ENCODE measurements around the gene DIP2C.
"Not testable (repeated sequence)": the region's sequence is repeated elsewhere in the genome, so short reads cannot be mapped to it uniquely, and the experiment has no call there.

DIP2C gene

GRCh38 chr10:271201-271600, 418.3 kb downstream of the DIP2C start:
- no peak for DNase-seq (ENCODE audit: low spot score)

DNA sequence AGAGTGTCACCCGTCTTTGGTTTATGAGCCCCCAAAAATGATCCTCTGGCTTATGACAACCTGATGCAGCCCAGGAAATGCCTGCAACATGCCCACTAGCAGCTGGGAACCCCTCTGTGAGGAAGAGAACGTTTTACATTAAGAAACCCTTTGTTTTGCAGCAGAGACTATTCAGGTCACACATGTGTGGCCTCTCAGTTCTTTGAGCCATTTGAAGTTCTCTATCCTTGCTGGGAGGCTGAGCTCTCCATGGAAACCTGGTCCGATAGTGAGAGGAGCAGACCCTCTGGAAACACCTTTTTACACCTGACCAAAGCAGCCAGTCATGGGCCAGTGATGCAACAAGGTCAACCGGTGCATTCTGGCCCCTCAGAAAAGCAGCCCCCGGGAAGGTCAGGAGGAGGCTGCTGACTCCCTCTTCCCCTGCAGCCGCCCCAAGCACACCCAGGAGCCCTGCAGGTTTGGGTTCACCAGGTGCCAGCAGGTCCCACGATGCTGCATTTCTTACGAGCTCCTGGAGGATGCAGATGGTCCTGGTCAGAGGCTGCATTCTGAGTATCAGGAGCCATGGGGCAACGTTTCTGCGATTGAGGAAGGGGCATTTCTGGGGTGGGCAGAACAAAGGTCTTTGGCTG, 419.9 kb downstream of the DIP2C start:
- no peak for DNase-seq (ENCODE audit: low spot score)

GRCh38 chr10:267705-268104, 421.8 kb downstream of the DIP2C start:
- DNase-seq (ENCODE audit: low spot score), result no peak

- DNase-seq (ENCODE audit: low spot score), result no peak
Measured at GRCh38 chr10:266974-267425, 422.5 kb downstream of the DIP2C start.

DNA sequence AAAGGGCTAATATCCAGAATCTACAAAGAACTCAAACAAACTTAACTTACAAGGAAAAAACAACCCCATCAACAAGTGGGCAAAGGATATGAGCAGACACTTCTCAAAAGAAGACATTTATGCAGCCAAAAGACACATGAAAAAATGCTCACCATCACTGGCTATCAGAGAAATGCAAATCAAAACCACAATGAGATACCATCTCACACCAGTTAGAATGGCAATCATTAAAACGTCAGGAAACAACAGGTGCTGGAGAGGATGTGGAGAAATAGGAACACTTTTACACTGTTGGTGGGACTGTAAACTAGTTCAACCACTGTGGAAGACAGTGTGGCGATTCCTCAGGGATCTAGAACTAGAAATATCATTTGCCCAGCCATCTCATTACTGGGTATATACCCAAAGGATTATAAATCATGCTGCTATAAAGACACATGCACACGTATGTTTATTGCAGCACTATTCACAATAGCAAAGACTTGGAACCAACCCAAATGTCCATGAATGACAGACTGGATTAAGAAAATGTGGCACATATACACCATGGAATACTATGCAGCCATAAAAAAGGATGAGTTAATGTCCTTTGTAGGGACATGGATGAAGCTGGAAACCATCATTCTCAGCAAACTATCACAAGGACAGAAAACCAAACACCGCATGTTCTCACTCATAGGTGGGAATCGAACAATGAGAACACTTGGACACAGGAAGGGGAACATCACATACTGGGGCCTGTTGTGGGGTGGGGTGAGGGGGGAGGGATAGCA, 423.5 kb downstream of the DIP2C start:
- DNase-seq (ENCODE audit: low spot score), result not testable (repeated sequence)

- DNase-seq (ENCODE audit: low spot score), result not testable (repeated sequence)
Measured at GRCh38 chr10:265074-265440, 424.4 kb downstream of the DIP2C start.

DNA sequence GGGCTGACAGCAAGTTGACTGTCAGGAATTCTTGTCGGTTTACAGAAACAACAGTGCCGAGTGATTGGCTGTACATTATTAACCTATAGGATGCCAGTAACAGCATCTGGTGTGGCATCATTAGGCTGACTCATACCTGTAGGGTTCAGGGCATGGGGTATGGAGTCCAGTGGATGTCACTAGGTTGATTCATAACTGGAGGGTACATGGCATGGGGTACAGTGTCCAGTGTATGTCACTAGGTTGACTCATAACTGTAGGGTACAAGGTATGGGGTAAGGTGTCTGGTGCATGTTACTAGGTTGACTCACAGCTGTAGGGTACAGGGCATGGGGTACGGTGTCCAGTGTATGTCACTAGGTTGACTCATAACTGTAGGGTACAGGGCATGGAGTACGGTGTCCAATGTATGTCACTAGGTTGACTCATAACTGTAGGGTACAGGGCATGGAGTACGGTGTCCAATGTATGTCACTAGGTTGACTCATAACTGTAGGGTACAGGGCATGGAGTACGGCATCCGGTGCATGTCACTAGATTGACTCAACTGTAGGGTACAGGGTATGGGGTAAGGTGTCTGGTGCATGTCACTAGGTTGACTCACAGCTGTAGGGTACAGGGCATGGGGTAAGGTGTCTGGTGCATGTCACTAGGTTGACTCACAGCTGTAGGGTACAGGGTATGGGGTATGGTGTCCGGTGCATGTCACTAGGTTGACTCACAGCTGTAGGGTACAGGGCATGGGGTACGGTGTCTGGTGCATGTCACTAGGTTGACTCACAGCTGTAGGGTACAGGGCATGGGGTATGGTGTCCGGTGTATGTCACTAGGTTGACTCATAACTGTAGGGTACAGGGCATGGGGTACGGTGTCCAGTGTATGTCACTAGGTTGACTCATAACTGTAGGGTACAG, 425.1 kb downstream of the DIP2C start:
- not testable (repeated sequence) for DNase-seq (ENCODE audit: low spot score)

- peak; percentile 5 for DNase-seq (ENCODE audit: low spot score)
Measured at GRCh38 chr10:260819-261429, 428.5 kb downstream of the DIP2C start.

DNA sequence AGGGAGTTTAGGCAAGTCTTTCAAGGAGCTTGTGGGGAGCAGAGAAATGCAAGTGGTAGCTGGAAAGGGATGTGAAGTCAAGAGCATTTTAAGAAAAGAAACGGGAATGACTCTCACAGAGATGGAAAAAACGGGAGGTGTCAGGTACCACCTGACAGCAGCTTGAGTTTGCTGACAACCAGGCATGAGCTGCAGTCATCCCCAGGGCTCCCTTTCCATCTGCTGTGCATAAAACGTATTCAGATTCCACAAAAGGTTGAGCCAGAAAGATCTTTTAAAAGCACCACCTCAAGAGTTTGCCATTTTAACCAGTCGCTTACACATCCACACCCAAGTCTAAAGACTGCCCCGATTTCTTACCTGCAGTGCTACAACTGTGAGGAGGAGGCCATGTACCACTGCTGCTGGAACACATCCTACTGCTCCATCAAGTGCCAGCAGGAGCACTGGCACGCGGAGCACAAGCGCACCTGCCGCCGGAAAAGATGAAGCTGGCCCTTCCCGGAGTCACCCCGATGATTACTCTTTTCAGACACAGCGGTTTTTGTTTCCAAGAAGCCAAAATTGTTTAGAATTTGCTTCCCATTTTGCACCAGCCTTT, 437.4 kb downstream of the DIP2C start:
- DNase-seq (ENCODE audit: low spot score), result no peak

DNA sequence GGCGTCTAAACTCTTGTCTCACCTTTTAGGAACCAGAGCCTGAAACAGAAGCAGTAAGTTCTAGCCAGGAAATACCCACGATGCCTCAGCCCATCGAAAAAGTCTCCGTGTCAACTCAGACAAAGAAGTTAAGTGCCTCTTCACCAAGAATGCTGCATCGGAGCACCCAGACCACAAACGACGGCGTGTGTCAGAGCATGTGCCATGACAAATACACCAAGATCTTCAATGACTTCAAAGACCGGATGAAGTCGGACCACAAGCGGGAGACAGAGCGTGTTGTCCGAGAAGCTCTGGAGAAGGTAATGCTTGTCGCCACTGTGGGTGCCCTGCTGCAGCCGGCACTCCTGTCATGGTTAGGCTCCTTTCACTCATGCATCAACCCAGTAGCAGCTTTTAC, 441.2 kb downstream of the DIP2C start:
- no peak for DNase-seq (ENCODE audit: low spot score)

GRCh38 chr10:247480-247879, 442.0 kb downstream of the DIP2C start:
- no peak for DNase-seq (ENCODE audit: low spot score)

DNA sequence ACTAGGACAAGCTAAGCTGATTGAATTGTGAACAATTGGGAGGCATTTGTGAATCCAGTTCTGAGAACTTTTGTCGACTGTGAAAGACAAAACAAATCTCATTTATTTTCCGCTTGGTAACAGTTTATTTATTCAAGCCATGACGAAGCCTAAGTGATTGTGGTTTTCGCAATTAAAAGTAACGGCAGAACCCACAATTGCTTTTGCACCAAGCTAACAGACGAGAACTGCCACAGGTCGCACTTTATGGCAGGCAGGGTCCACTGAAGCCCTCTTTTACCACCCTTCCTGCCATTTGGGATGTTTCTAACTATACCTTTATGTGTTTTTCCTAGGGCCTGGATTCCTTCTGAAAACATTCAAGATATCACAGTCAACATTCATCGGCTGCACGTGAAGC, 443.0 kb downstream of the DIP2C start:
- DNase-seq (ENCODE audit: low spot score), result no peak

DNA sequence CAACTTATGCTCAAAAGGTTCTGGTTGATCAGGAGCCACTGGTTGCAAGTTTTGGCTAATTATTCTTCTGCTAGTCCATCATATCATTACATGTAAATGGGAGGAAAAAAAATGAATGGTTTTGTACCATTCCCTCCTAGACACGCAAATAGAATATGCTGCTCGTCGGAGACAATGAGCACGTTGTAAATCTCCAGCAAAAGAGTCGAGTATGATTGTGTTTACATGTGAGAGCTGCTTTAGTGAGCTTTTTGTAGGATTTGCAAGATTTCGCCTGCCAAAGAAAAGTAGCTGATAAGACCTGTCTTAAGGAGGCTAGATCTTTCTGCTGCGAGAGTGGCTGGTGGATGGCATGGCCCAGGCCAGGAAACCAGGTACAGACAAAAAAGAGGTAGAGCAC, 445.2 kb downstream of the DIP2C start:
- DNase-seq (ENCODE audit: low spot score), result no peak

- no peak for DNase-seq (ENCODE audit: low spot score)
Measured at GRCh38 chr10:241966-242643, 447.4 kb downstream of the DIP2C start.

DNA sequence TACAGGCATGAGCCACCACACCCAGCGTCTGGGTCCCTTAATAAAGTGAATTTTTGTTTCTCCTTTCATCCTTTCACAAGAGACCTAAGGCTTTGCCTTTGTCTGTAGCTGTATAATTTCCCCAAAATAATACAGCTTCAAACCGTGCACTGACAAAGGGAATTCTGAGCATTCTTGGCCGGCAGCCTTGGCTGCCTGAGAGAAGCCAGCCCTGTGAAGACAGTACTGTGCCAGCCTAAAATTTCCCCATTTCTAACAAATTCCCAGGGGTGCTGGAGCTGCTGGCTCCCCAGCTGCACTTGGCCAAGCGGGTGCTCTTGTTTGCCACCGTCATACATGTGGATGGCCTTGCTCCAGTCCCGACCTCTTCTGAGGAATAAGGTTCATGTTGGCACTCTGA, 448.0 kb downstream of the DIP2C start:
- DNase-seq (ENCODE audit: low spot score), result no peak

DNA sequence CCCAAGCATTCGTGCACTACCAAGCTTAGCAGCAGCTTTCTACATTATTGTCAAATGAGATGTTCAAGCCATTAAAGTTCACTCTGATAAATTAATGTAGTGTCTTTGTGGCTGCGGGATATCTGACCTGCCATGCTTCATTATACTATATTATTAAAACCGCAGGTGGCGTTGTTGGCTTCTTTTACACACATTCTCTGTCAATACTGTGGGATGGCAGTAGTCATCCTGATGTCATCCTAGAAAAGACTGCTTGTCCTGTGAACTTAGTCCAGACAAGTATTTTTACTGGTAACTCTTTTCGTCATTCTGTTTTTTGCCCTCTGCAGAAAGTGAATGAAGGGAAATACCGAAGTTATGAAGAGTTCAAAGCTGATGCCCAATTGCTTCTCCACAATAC, 450.4 kb downstream of the DIP2C start:
- no peak for DNase-seq (ENCODE audit: low spot score)

- no peak for DNase-seq (ENCODE audit: low spot score)
Measured at GRCh38 chr10:235915-236314, 453.6 kb downstream of the DIP2C start.

DNA sequence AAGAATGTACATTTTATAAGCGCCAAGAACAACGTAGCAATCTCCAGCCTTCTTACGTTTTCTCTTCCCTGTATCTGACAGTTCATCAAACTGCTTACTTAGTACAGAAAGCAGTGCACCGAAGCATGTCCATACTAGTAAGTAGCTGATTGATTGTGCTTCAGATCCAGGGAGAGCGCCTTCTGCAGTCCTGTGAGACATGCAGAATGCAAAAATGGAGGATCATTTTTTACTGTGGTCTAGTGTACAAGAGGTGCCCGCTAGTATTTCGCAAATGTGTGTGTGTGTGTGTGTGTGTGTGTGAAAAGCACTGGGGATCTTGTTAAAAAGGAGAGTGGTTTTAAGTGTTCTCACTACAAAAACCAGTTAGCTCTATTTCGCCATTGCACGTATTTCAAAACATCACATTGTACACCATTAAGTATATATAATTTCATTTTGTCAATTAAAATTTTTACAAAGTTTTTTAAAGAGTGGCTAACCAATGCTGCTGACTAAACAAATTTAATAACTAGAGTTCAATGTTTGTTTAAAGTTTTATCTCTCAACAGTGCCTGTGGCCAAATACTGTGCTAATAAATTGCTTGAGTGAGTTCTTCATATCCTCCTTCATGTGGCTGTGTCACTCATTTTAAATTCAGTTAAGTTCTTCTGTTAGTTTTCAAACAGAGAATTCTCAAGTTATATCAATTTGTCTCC, 454.6 kb downstream of the DIP2C start:
- DNase-seq (ENCODE audit: low spot score), result no peak

DNA sequence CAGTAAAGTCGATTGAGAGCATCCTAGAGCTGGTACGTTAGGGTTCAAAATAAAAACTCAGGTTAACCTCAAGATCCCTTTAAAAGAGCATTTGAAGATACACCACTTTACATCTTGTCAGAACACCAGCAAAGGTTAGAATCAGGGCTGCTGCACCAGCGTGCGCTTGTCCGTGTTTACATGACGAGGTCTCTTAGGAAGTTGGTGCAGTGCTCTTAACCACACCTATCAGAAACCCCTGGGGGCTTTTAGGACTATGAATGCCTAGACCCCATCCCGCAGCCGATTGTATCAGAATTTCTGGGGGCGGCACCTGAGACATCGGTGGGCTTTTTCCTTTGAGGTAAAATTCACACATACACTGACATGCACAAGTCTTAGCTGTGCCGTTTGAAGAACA, 456.6 kb downstream of the DIP2C start:
- no peak for DNase-seq (ENCODE audit: low spot score)

DNA sequence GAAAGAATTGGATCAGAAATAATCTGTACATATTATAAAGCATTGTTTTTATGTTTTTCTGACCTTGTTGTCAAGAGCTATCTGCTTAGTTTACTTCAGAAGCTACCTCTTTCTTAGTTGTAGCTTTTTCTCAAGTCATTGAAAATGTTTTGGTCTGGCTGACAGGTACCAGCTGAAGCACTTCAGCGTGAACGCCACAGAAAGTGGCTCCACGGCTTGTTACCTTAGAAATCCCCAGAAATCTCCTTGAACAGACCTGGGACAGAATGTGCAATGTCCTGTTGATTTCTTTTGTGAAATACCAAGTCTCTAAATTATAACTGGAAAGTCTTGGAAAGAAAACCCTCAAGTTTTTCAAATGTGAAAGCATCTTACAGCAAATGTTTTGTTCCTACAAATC, 457.4 kb downstream of the DIP2C start:
- no peak for DNase-seq (ENCODE audit: low spot score)

DNA sequence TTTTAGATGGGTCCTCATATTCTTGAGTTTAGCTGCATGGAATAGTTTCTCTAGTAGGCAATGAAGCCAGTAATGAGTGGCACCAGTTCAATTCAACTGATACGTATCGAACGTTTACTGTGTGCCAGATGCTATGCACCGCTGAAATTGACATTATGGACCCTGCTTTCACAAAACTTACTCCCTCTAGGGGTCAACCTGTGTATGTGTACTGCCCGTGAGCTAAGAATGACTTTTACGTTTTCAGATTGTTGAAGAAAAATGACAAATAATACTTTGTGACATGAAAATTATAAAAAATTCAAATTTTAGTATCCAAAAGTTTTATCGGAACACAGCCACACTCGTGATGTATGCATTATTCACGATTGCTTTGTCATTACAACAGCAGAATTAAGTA, 458.7 kb downstream of the DIP2C start:
- no peak for DNase-seq (ENCODE audit: low spot score)

All from germinal center (tissue), 1 donor.